HepG2 (cell line): Measurements from ENCODE around the gene ULBP1. TPM values are rescaled to one million over a fixed set of nuclear protein-coding genes. Genes with fewer than 3 reads are reported as not detected.
"Not testable (repeated sequence)": the region's sequence is repeated elsewhere in the genome, so short reads cannot be mapped to it uniquely, and the experiment has no call there.

Experiments
- ATAC-seq: fragments of 200-7000 bp; cut with Tn5 transposase; 3 replicates; pipeline ENCODE4 v1.9.1; 2020; ENCODE audit warnings: mild to moderate bottlenecking, moderate library complexity
- BruUV-seq: library from RNA; stranded (reverse); fragments of 400-500 nt; replicated peaks from 2 replicates; lab custom pipeline; 2021; lab: Mats Ljungman, UMichigan
- CTCF ChIA-PET: fragments of 300-600 bp; formaldehyde crosslinking; extraction: SDS; loops from one replicate; lab custom pipeline; 2021; ENCODE audit warnings: low total read pairs, inconsistent platforms, low intra/inter-chr PET ratio; lab: Yijun Ruan, JAX
- POLR2A ChIA-PET: fragments of 350-600 bp; sonication (Branson Sonifier 250); formaldehyde crosslinking; loops from one replicate; lab custom pipeline; 2020; ENCODE audit warnings: antibody characterized with exemption, inconsistent platforms; lab: Yijun Ruan, JAX
- DNase-seq: peaks from one replicate; pipeline ENCODE4 v3.0.0-alpha.2; 2015; ENCODE audit warnings: low spot score
- FAIRE-seq: peaks from 3 replicates; lab custom pipeline; 2011; peaks lifted over from hg19 to GRCh38; lab: Jason Lieb, UNC
- H2AFZ ChIP-seq: one replicate; pipeline ENCODE4 v1.6.1; 2011; ENCODE audit warnings: low read length, inconsistent platforms
- H3K27ac ChIP-seq: fragments of 300-600 bp; 3 replicates; pipeline ENCODE4 v1.8.0; 2011; ENCODE audit warnings: mixed run types, mild to moderate bottlenecking, mixed read lengths, low read length, inconsistent platforms; ENCODE audit not compliant: insufficient read depth; ENCODE audit errors: extremely low read length
- H3K27me3 ChIP-seq, 2 experiments: fragments of 200-600 bp in 1 of 2; 2 replicates in 1 of 2; 3 replicates in 1 of 2; pipeline versions ENCODE4 v1.6.0 to v1.8.0; 2011; ENCODE audit warnings: low read length in 2 of 2, mild to moderate bottlenecking in 2 of 2, moderate library complexity in 2 of 2, inconsistent platforms in 1 of 2; ENCODE audit not compliant: insufficient read depth in 2 of 2, control insufficient read depth in 1 of 2
- H3K36me3 ChIP-seq, 2 experiments: fragments of 200-600 bp in 1 of 2; replicated peaks in 1 of 2; 2 replicates in 1 of 2; 3 replicates in 1 of 2; pipeline versions ENCODE4 v1.5.1 to v1.8.0; 2011; ENCODE audit warnings: low read length in 2 of 2, inconsistent platforms in 1 of 2; ENCODE audit not compliant: insufficient read depth in 2 of 2, control insufficient read depth in 1 of 2
- H3K4me1 ChIP-seq: 2 replicates; pipeline ENCODE4 v1.5.1; 2012; ENCODE audit warnings: low read length, inconsistent platforms; ENCODE audit not compliant: insufficient read depth
- H3K4me2 ChIP-seq: 2 replicates; pipeline ENCODE4 v1.6.0; 2011; ENCODE audit warnings: low read depth, low read length, inconsistent platforms
- H3K4me3 ChIP-seq, 3 experiments: fragments of 200-600 bp in 1 of 3; sonication (generic), shearing (Covaris generic) in 1 of 3; replicated peaks in 1 of 3; 2 replicates each; pipeline ENCODE4 v1.5.1; 2011 to 2016; ENCODE audit warnings: low read length in 3 of 3, inconsistent platforms in 2 of 3, low read depth in 2 of 3, mild to moderate bottlenecking in 2 of 3, control low read depth in 1 of 3, mixed read lengths in 1 of 3; ENCODE audit not compliant: insufficient read depth in 1 of 3
- H3K79me2 ChIP-seq: one replicate; pipeline ENCODE4 v1.6.1; 2011; ENCODE audit warnings: low read length, inconsistent platforms; ENCODE audit not compliant: insufficient read depth
- H3K9ac ChIP-seq: 2 replicates; pipeline ENCODE4 v1.6.0; 2011; ENCODE audit warnings: mild to moderate bottlenecking, low read depth, low read length, inconsistent platforms; ENCODE audit not compliant: insufficient read depth
- H3K9me3 ChIP-seq: 2 replicates; pipeline ENCODE4 v1.5.1; 2012; ENCODE audit warnings: mild to moderate bottlenecking, low read length
- H4K20me1 ChIP-seq: 2 replicates; pipeline ENCODE4 v1.6.0; 2011; ENCODE audit warnings: inconsistent platforms, mild to moderate bottlenecking, low read length, moderate library complexity; ENCODE audit not compliant: insufficient read depth
- BCL6 ChIP-seq: IDR thresholded peaks from 2 replicates; pipeline ENCODE4 v1.6.1; 2016; ENCODE audit warnings: missing genetic modification reagents, missing compliant biosample characterization
- EZH2 ChIP-seq: conservative IDR thresholded peaks from 2 replicates; pipeline ENCODE4 v1.6.1; 2012; ENCODE audit warnings: mild to moderate bottlenecking, low read depth, low read length, moderate library complexity
- MNT ChIP-seq: fragments of 450-650 bp; IDR thresholded peaks from 2 replicates; pipeline ENCODE4 v1.6.1; 2016
- WGBS: methylation state at CpG from one replicate; pipeline ENCODE4 v1.1.6; 2017; ENCODE audit warnings: low lambda C conversion rate; 5-methylcytosine and 5-hydroxymethylcytosine counted together
- in situ Hi-C: cut with HindIII; loops from 2 replicates; pipeline ENCODE4 v1.10.0; 2017; ENCODE audit warnings: low pct_unique_long_range_greater_than_20kb; ENCODE audit not compliant: extremely low pct_ligation_motif_present
- intact Hi-C: fragments of 100-400 bp; cut with micrococcal nuclease; formaldehyde crosslinking; loops from one replicate; pipeline ENCODE4 v1.10.0; 2022; ENCODE audit not compliant: unreplicated experiment
- polyA plus RNA-seq, 8 experiments: library from polyadenylated mRNA; depleted of rRNA in 3 of 8; stranded (reverse) in 7 of 8; unstranded in 1 of 8; fragments of >200 nt; fragmentation: Illumina TruSeq in 4 of 8; extraction: Trizol in 4 of 8; gene quantifications; 2 replicates each; pipeline versions ENCODE4 v1.2.1 to v1.2.3, GENCODE V29; 2011 to 2016; ENCODE audit warnings: low read depth in 4 of 8, missing spikeins in 1 of 8, mixed read lengths in 1 of 8; ENCODE audit not compliant: insufficient read depth in 1 of 8
- total RNA-seq, 5 experiments: library from RNA; depleted of rRNA; stranded (reverse); fragments of >200 nt; fragmentation: Illumina TruSeq; extraction: Trizol; gene quantifications; 2 replicates each; pipeline ENCODE4 v1.2.3, GENCODE V29; 2016; ENCODE audit warnings: low read depth in 1 of 5

Gene ULBP1
- total and polyA plus RNA-seq, 2 of the 13 experiments (the other 11 are each of a cell fraction or from before 2014, with no cell fraction given): 0.04 to 0.09 TPM

- POLR2A ChIA-PET, ATAC-seq, H3K9me3 ChIP-seq, H3K9ac ChIP-seq, H3K4me2 ChIP-seq, H2AFZ ChIP-seq, FAIRE-seq, DNase-seq, H3K79me2 ChIP-seq, BruUV-seq, H3K27ac ChIP-seq, in situ Hi-C loops, H3K4me3 ChIP-seq, CTCF ChIA-PET, intact Hi-C loops: not testable (repeated sequence)
- WGBS: 25% methylated on average over 15 of the region's 21 CpGs
- peak; percentile 58 for TF ChIP-seq MNT
- TF ChIP-seq, all 625 proteins: peak for 1; not testable (repeated sequence) for 624
- H3K27me3 ChIP-seq: peaks cover 5 to 62% of the 10 kb centered on the region in 2 experiments
- H3K36me3 ChIP-seq, H3K4me1 ChIP-seq, H4K20me1 ChIP-seq: not testable (repeated sequence)
These were observed 8.6 kb upstream of the ULBP1 start for GRCh38 chr6:149954984-149955653.

GRCh38 chr6:149955654-149956317, 8.0 kb upstream of the ULBP1 start:
- POLR2A ChIA-PET, BruUV-seq: not testable (repeated sequence)

GRCh38 chr6:149958124-149958523, 5.6 kb upstream of the ULBP1 start:
- H3K9ac ChIP-seq, H3K36me3 ChIP-seq, H3K4me1 ChIP-seq, POLR2A ChIA-PET, FAIRE-seq, ATAC-seq, H2AFZ ChIP-seq, CTCF ChIA-PET, H3K79me2 ChIP-seq, H3K27ac ChIP-seq, in situ Hi-C loops, BruUV-seq, DNase-seq, intact Hi-C loops, H3K4me2 ChIP-seq, H3K9me3 ChIP-seq, H4K20me1 ChIP-seq, H3K4me3 ChIP-seq: not testable (repeated sequence)
- peaks cover 3 to 61% of the 10 kb centered on the region in 2 experiments for H3K27me3 ChIP-seq
- 0% methylated on average over 3 of the region's 3 CpGs for WGBS

More at GRCh38 chr6:149955654-149956317, 8.0 kb upstream of the ULBP1 start:
- H3K27me3 ChIP-seq: peaks cover 3 to 60% of the 10 kb centered on the region in 2 experiments
- H3K9ac ChIP-seq, FAIRE-seq, in situ Hi-C loops, H3K36me3 ChIP-seq, intact Hi-C loops, H2AFZ ChIP-seq, H3K9me3 ChIP-seq, CTCF ChIA-PET, H3K4me2 ChIP-seq, H3K79me2 ChIP-seq, H3K4me3 ChIP-seq, H4K20me1 ChIP-seq, H3K4me1 ChIP-seq, DNase-seq, ATAC-seq, H3K27ac ChIP-seq: not testable (repeated sequence)
- TF ChIP-seq BCL6 (CRISPR knock-in tag) (peak; percentile 88), EZH2 (0 out of 2 replicates have a peak, but pooled peaks have one; percentile 64)
- WGBS: 9% methylated on average over 7 of the region's 7 CpGs
